ENCODE data around the gene SEC11A. TPM values are rescaled to one million over a fixed set of nuclear protein-coding genes. Genes with fewer than 3 reads are reported as not detected.
A peak's percentile ranks its signal among the peaks of the same experiment; 100 is the strongest.
"Not testable (repeated sequence)": the region's sequence is repeated elsewhere in the genome, so short reads cannot be mapped to it uniquely, and the experiment has no call there.

SEC11A gene
- total RNA-seq, 1 experiment from 2014 or later = 153 TPM

- peak; percentile 62 for DNase-seq
- Histone ChIP-seq H3K27me3 (ENCODE audit: control insufficient read depth, insufficient read depth, low read length) (no peaks in the 10 kb centered on the region), H3K4me3 (ENCODE audit: insufficient read depth, low read depth, low read length) (peak overlapping the region; percentile 81), H3K36me3 (replicated peaks; ENCODE audit: control insufficient read depth, insufficient read depth, low read length) (no peaks in the 10 kb centered on the region)
Measured at GRCh38 chr15:84749111-84749991, 33.4 kb upstream of the SEC11A start.

- Histone ChIP-seq H3K4me3 (ENCODE audit: insufficient read depth, low read depth, low read length) (peak within 1 kb of the TSS; percentile 81), H3K36me3 (replicated peaks; ENCODE audit: control insufficient read depth, insufficient read depth, low read length) (no peaks in the 10 kb centered on the region), H3K27me3 (ENCODE audit: control insufficient read depth, insufficient read depth, low read length) (no peaks in the 10 kb centered on the region)
- peak; percentile 93 for DNase-seq
Measured at GRCh38 chr15:84748274-84749110, 32.6 kb upstream of the SEC11A start, which contains the start of gene ZNF592. TSS of gene ZNF592 (plus strand) at chr15:84748592. CDS start at chr15:84782676, 34,084 bp downstream.

- Histone ChIP-seq H3K36me3 (replicated peaks; ENCODE audit: control insufficient read depth, insufficient read depth, low read length) (no peaks in the 10 kb centered on the region), H3K27me3 (ENCODE audit: control insufficient read depth, insufficient read depth, low read length) (no peaks in the 10 kb centered on the region), H3K4me3 (ENCODE audit: insufficient read depth, low read depth, low read length) (peak overlapping the region; percentile 77)
- DNase-seq = peak; percentile 61
Measured at GRCh38 chr15:84747416-84748273, 31.7 kb upstream of the SEC11A start.

- no peaks in the 10 kb centered on the region for H3K27me3 ChIP-seq (ENCODE audit: control insufficient read depth, insufficient read depth, low read length)
- DNase-seq = no peak
- H3K4me3 ChIP-seq (ENCODE audit: insufficient read depth, low read depth, low read length) = no peak overlapping the region
- no peaks in the 10 kb centered on the region for H3K36me3 ChIP-seq (replicated peaks; ENCODE audit: control insufficient read depth, insufficient read depth, low read length)
Measured at GRCh38 chr15:84741121-84741520, 25.2 kb upstream of the SEC11A start.

- H3K36me3 ChIP-seq (replicated peaks; ENCODE audit: control insufficient read depth, insufficient read depth, low read length) = no peaks in the 10 kb centered on the region
- H3K4me3 ChIP-seq (ENCODE audit: insufficient read depth, low read depth, low read length) = no peak overlapping the region
- no peaks in the 10 kb centered on the region for H3K27me3 ChIP-seq (ENCODE audit: control insufficient read depth, insufficient read depth, low read length)
- no peak for DNase-seq
Measured at GRCh38 chr15:84740691-84741090, 24.8 kb upstream of the SEC11A start.

GRCh38 chr15:84737005-84737404 is 21.1 kb upstream of the SEC11A start:
- H3K27me3 ChIP-seq (ENCODE audit: control insufficient read depth, insufficient read depth, low read length) = no peaks in the 10 kb centered on the region
- no peaks in the 10 kb centered on the region for H3K36me3 ChIP-seq (replicated peaks; ENCODE audit: control insufficient read depth, insufficient read depth, low read length)
- no peak for DNase-seq
- no peak overlapping the region for H3K4me3 ChIP-seq (ENCODE audit: insufficient read depth, low read depth, low read length)

GRCh38 chr15:84736375-84736774 is 20.4 kb upstream of the SEC11A start:
- H3K36me3 ChIP-seq (replicated peaks; ENCODE audit: control insufficient read depth, insufficient read depth, low read length) = no peaks in the 10 kb centered on the region
- no peaks in the 10 kb centered on the region for H3K27me3 ChIP-seq (ENCODE audit: control insufficient read depth, insufficient read depth, low read length)
- H3K4me3 ChIP-seq (ENCODE audit: insufficient read depth, low read depth, low read length) = no peak overlapping the region
- no peak for DNase-seq

GRCh38 chr15:84735480-84736061 is 19.6 kb upstream of the SEC11A start:
- not testable (repeated sequence) for H3K27me3 ChIP-seq (ENCODE audit: control insufficient read depth, insufficient read depth, low read length); DNase-seq; H3K36me3 ChIP-seq (replicated peaks; ENCODE audit: control insufficient read depth, insufficient read depth, low read length)
- H3K4me3 ChIP-seq (ENCODE audit: insufficient read depth, low read depth, low read length) = peak overlapping the region; percentile 19

- peak overlapping the region; percentile 19 for H3K4me3 ChIP-seq (ENCODE audit: insufficient read depth, low read depth, low read length)
- peak; percentile 89 for DNase-seq
Measured at GRCh38 chr15:84734794-84735479, 19.0 kb upstream of the SEC11A start.

GRCh38 chr15:84731774-84732173 is 15.8 kb upstream of the SEC11A start:
- Histone ChIP-seq H3K4me3 (ENCODE audit: insufficient read depth, low read depth, low read length) (no peak overlapping the region), H3K27me3 (ENCODE audit: control insufficient read depth, insufficient read depth, low read length) (no peaks in the 10 kb centered on the region), H3K36me3 (replicated peaks; ENCODE audit: control insufficient read depth, insufficient read depth, low read length) (no peaks in the 10 kb centered on the region)
- DNase-seq = no peak

More at GRCh38 chr15:84734794-84735479, 19.0 kb upstream of the SEC11A start:
- no peaks in the 10 kb centered on the region for H3K36me3 ChIP-seq (replicated peaks; ENCODE audit: control insufficient read depth, insufficient read depth, low read length)
- H3K27me3 ChIP-seq (ENCODE audit: control insufficient read depth, insufficient read depth, low read length) = no peaks in the 10 kb centered on the region

GRCh38 chr15:84727429-84727828 is 11.5 kb upstream of the SEC11A start:
- H3K27me3 ChIP-seq (ENCODE audit: control insufficient read depth, insufficient read depth, low read length) = no peaks in the 10 kb centered on the region
- H3K36me3 ChIP-seq (replicated peaks; ENCODE audit: control insufficient read depth, insufficient read depth, low read length) = no peaks in the 10 kb centered on the region
- H3K4me3 ChIP-seq (ENCODE audit: insufficient read depth, low read depth, low read length) = no peak overlapping the region
- DNase-seq = no peak

- H3K36me3 ChIP-seq (replicated peaks; ENCODE audit: control insufficient read depth, insufficient read depth, low read length) = no peaks in the 10 kb centered on the region
- no peak for DNase-seq
- no peak overlapping the region for H3K4me3 ChIP-seq (ENCODE audit: insufficient read depth, low read depth, low read length)
- no peaks in the 10 kb centered on the region for H3K27me3 ChIP-seq (ENCODE audit: control insufficient read depth, insufficient read depth, low read length)
Measured at GRCh38 chr15:84725001-84725491, 9.1 kb upstream of the SEC11A start.

- Histone ChIP-seq H3K36me3 (replicated peaks; ENCODE audit: control insufficient read depth, insufficient read depth, low read length) (no peaks in the 10 kb centered on the region), H3K4me3 (ENCODE audit: insufficient read depth, low read depth, low read length) (no peak overlapping the region), H3K27me3 (ENCODE audit: control insufficient read depth, insufficient read depth, low read length) (no peaks in the 10 kb centered on the region)
- no peak for DNase-seq
Measured at GRCh38 chr15:84722628-84723027, 6.7 kb upstream of the SEC11A start.

Measured in H7 (cell line).